PC-3 (cell line): ENCODE results near the gene CERS1. TPM values are rescaled to one million over a fixed set of nuclear protein-coding genes. Genes with fewer than 3 reads are reported as not detected.

Experiments
- ATAC-seq: fragments of 200-7000 bp; cut with Tn5 transposase; 2 replicates; pipeline ENCODE4 v1.9.1; 2020; ENCODE audit warnings: mild to moderate bottlenecking, moderate library complexity
- BruUV-seq: library from RNA; stranded (reverse); fragments of 400-500 nt; replicated peaks from 2 replicates; lab custom pipeline; 2021; lab: Mats Ljungman, UMichigan
- CTCF ChIA-PET: fragments of 300-600 bp; sonication (Branson Sonifier 250); formaldehyde crosslinking; loops from one replicate; lab custom pipeline; 2022; ENCODE audit warnings: antibody characterized with exemption; lab: Charles Lee
- POLR2A ChIA-PET: fragments of 300-600 bp; sonication (Branson Sonifier 250); formaldehyde crosslinking; loops from one replicate; lab custom pipeline; 2022; ENCODE audit warnings: antibody characterized with exemption; ENCODE audit not compliant: unreplicated experiment; lab: Charles Lee
- DNase-seq: peaks from one replicate; pipeline ENCODE4 v3.0.0-alpha.2; 2015
- H2AFZ ChIP-seq: fragments of 300-600 bp; sonication (generic); 2 replicates; pipeline ENCODE4 v1.6.0; 2016; ENCODE audit warnings: antibody characterized with exemption, low read length
- H3F3A ChIP-seq: fragments of 300-600 bp; sonication (generic); one replicate; pipeline ENCODE4 v1.6.0; 2017; ENCODE audit warnings: antibody characterized with exemption, low read length, control low read depth, mild to moderate bottlenecking; ENCODE audit not compliant: unreplicated experiment
- H3K27ac ChIP-seq: fragments of 300-600 bp; sonication (generic); 2 replicates; pipeline ENCODE4 v1.5.1; 2016; ENCODE audit warnings: mild to moderate bottlenecking, low read length
- H3K27me3 ChIP-seq: fragments of 300-600 bp; sonication (generic); 2 replicates; pipeline ENCODE4 v1.6.1; 2016; ENCODE audit warnings: low read length, mixed read lengths
- H3K36me3 ChIP-seq: fragments of 300-600 bp; sonication (generic); 2 replicates; pipeline ENCODE4 v1.6.1; 2016; ENCODE audit warnings: low read depth, mixed run types, low read length, mixed read lengths
- H3K4me1 ChIP-seq: fragments of 300-600 bp; sonication (generic); 2 replicates; pipeline ENCODE4 v1.5.1; 2016; ENCODE audit warnings: low read length; ENCODE audit not compliant: insufficient read depth
- H3K4me2 ChIP-seq: fragments of 300-600 bp; sonication (generic); 2 replicates; pipeline ENCODE4 v1.6.0; 2016; ENCODE audit warnings: low read length
- H3K4me3 ChIP-seq: fragments of 300-600 bp; sonication (generic); 2 replicates; pipeline ENCODE4 v1.5.1; 2016; ENCODE audit warnings: mild to moderate bottlenecking, low read length, mixed read lengths
- H3K79me2 ChIP-seq: fragments of 300-600 bp; sonication (generic); 2 replicates; pipeline ENCODE4 v1.6.1; 2017; ENCODE audit warnings: low read length, mixed read lengths
- H3K9ac ChIP-seq: fragments of 300-600 bp; sonication (generic); 2 replicates; pipeline ENCODE4 v1.6.0; 2016; ENCODE audit warnings: mild to moderate bottlenecking, low read length
- H3K9me2 ChIP-seq: fragments of 300-600 bp; sonication (generic); replicated peaks from 2 replicates; pipeline ENCODE4 v1.6.1; 2016; ENCODE audit warnings: mixed run types, low read length, mixed read lengths
- H3K9me3 ChIP-seq: fragments of 300-600 bp; sonication (generic); 2 replicates; pipeline ENCODE4 v1.6.1; 2016; ENCODE audit warnings: low read length, mixed read lengths
- H4K20me1 ChIP-seq: fragments of 300-600 bp; sonication (generic); 2 replicates; pipeline ENCODE4 v1.6.1; 2016; ENCODE audit warnings: low read length, mixed read lengths
- EZH2 ChIP-seq: fragments of 300-600 bp; sonication (generic); IDR thresholded peaks from one replicate; pipeline ENCODE4 v1.6.1; 2017; ENCODE audit warnings: antibody characterized with exemption, mild to moderate bottlenecking, low read length; ENCODE audit not compliant: unreplicated experiment
- EZH2phosphoT487 ChIP-seq: fragments of 300-600 bp; sonication (generic); IDR thresholded peaks from 2 replicates; pipeline ENCODE4 v1.6.1; 2018; ENCODE audit warnings: mild to moderate bottlenecking, antibody characterized with exemption, low read length, borderline replicate concordance
- intact Hi-C: fragments of 100-400 bp; cut with micrococcal nuclease; formaldehyde crosslinking; loops from 2 replicates; pipeline ENCODE4 v1.9.0; 2023
- total RNA-seq: library from RNA; depleted of rRNA; stranded (reverse); fragments of >200 nt; gene quantifications from 2 replicates; pipeline ENCODE4 v1.2.3, GENCODE V29; 2014
- TF ChIP-seq, protein P1 (sequence below): fragments of 300-600 bp; sonication (generic); conservative IDR thresholded peaks from 2 replicates; pipeline ENCODE4 v1.5.1; 2017; ENCODE audit warnings: antibody characterized with exemption, low read depth, mild to moderate bottlenecking, low read length

CERS1 gene
- total RNA-seq, 1 experiment from 2014 or later: 0.95 TPM

DNA sequence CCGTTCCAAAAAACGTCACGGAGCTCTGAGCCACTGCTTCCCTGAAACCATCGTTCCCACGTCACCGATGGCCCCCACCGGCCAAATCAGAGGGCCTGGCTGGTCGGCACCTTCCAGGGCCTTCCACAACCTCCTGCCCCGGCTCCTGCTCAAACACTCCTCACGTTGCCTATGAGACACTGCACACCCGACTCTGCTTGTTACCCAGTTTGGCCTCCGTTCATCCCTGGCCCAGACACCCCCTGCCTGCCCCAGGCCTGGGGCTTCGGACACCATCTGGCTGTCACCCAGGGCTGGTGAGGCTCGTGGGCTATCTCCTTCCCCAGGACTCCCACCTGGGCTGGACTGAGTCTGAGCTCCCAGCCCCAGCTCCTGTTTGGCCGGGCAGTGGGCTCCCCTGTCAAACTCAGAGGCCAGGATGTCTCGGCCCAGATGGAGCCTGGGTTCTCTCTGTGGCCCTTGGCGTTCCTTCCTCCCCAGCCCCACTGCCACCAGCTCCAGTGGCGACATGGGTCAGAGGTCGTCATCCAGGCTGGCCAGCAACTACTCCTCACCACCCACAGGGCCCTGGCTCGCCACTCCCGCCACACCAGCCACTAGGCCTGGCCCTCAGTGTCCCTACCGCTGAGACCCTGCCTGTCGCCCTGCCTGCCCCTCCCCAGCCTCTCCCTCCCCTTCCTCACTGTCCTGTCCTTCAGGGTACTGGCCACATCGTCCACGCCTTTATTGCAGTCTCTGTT lies 17.7 kb downstream of the CERS1 start:
- ATAC-seq (no peak), DNase-seq (no peak)
- Histone ChIP-seq H3K36me3 (no peaks in the 10 kb centered on the region), H3F3A (no peaks in the 10 kb centered on the region), H3K4me1 (no peaks in the 10 kb centered on the region), H3K9ac (no peak overlapping the region), H3K79me2 (no peaks in the 10 kb centered on the region), H4K20me1 (no peaks in the 10 kb centered on the region), H3K9me3 (no peaks in the 10 kb centered on the region), H3K27me3 (no peaks in the 10 kb centered on the region), H3K9me2 (no peaks in the 10 kb centered on the region), H3K4me3 (no peak overlapping the region), H3K27ac (no peak overlapping the region), H3K4me2 (no peak overlapping the region), H2AFZ (no peak overlapping the region)
- ChIA-PET CTCF (no interaction called here), POLR2A (no interaction called here)
- TF ChIP-seq, protein P1, sequence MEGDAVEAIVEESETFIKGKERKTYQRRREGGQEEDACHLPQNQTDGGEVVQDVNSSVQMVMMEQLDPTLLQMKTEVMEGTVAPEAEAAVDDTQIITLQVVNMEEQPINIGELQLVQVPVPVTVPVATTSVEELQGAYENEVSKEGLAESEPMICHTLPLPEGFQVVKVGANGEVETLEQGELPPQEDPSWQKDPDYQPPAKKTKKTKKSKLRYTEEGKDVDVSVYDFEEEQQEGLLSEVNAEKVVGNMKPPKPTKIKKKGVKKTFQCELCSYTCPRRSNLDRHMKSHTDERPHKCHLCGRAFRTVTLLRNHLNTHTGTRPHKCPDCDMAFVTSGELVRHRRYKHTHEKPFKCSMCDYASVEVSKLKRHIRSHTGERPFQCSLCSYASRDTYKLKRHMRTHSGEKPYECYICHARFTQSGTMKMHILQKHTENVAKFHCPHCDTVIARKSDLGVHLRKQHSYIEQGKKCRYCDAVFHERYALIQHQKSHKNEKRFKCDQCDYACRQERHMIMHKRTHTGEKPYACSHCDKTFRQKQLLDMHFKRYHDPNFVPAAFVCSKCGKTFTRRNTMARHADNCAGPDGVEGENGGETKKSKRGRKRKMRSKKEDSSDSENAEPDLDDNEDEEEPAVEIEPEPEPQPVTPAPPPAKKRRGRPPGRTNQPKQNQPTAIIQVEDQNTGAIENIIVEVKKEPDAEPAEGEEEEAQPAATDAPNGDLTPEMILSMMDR: no peak
- TF ChIP-seq EZH2phosphoT487 (no peak), EZH2 (no peak)
- intact Hi-C loops: no loop called here
- no TSS peak for BruUV-seq

DNA sequence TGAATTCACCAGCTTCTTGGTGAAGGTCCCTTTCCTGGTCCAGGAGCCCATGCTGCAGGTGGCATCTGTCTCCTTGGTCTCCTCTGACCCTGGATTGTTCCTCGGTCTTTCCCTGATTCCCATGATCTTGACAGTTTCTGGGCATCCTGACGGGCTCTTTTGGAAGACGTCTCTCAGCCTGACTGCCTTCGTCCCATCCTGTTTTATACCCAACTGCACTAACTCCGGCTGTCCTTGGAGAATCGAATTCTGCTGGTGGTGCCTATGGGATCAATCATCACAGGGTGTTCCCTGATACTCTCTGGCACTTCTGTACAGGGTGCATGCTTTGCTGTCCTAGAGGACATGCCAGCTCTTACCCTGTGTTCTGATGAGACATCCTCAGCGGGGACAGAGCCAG lies 19.1 kb downstream of the CERS1 start:
- TF ChIP-seq, protein P1: no peak
- TF ChIP-seq EZH2 (no peak), EZH2phosphoT487 (no peak)
- no TSS peak for BruUV-seq
- no peak overlapping the region for H3K4me3 ChIP-seq
- DNase-seq (no peak), ATAC-seq (no peak)
- ChIA-PET POLR2A (no interaction called here), CTCF (no interaction called here)
- H3K9me3 ChIP-seq: no peaks in the 10 kb centered on the region
- H3K4me1 ChIP-seq: no peaks in the 10 kb centered on the region
- no peak overlapping the region for H3K9ac ChIP-seq
- no peaks in the 10 kb centered on the region for H4K20me1 ChIP-seq
- intact Hi-C loops: no loop called here
- no peaks in the 10 kb centered on the region for H3K9me2 ChIP-seq
- no peak overlapping the region for H3K27ac ChIP-seq
- H3K36me3 ChIP-seq: no peaks in the 10 kb centered on the region
- H3F3A ChIP-seq: no peaks in the 10 kb centered on the region
- H3K27me3 ChIP-seq: no peaks in the 10 kb centered on the region
- H3K4me2 ChIP-seq: no peak overlapping the region
- H3K79me2 ChIP-seq: no peaks in the 10 kb centered on the region
- H2AFZ ChIP-seq: no peak overlapping the region

DNA sequence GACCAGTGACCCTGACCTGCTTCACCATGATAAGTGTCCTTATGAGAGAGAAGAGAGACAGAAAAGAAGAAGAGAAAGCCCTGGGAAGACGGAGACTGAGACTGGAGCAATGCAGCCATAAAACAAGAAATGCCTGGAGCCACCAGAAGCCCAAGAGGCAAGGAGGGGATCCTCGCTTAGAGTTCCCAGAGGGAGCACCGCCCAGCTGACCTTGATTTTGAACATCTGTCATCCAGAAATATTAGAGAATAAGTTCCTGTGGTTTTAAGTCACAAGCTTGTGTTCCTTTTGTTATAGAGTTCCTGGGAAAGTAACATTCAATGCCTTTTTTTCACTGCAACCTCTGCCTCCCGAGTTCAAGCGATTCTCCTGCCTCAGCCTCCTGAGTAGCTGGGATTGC lies 20.2 kb downstream of the CERS1 start:
- TF ChIP-seq EZH2 (no peak), EZH2phosphoT487 (no peak)
- TF ChIP-seq, protein P1: no peak
- H3F3A ChIP-seq: no peaks in the 10 kb centered on the region
- ATAC-seq (no peak), DNase-seq (no peak)
- H3K27me3 ChIP-seq: no peaks in the 10 kb centered on the region
- BruUV-seq: no TSS peak
- intact Hi-C loops: no loop called here
- no peak overlapping the region for H3K4me3 ChIP-seq
- CTCF ChIA-PET: no interaction called here
- POLR2A ChIA-PET: no interaction called here
- no peak overlapping the region for H3K9ac ChIP-seq
- no peak overlapping the region for H2AFZ ChIP-seq
- H3K4me1 ChIP-seq: no peaks in the 10 kb centered on the region
- H3K79me2 ChIP-seq: no peaks in the 10 kb centered on the region
- H3K36me3 ChIP-seq: no peaks in the 10 kb centered on the region
- H4K20me1 ChIP-seq: no peaks in the 10 kb centered on the region
- H3K27ac ChIP-seq: no peak overlapping the region
- no peak overlapping the region for H3K4me2 ChIP-seq
- H3K9me2 ChIP-seq: no peaks in the 10 kb centered on the region
- H3K9me3 ChIP-seq: no peaks in the 10 kb centered on the region
